Keratinocyte (primary cell): ENCODE data around the gene ZNF24. TPM values are rescaled to one million over a fixed set of nuclear protein-coding genes. Genes with fewer than 3 reads are reported as not detected.
A peak's percentile ranks its signal among the peaks of the same experiment; 100 is the strongest.

Experiments used
- DNase-seq: peaks from one replicate; pipeline ENCODE4 v3.0.0-alpha.2; 2011; ENCODE audit warnings: low read depth, missing footprints, low spot score
- FAIRE-seq: peaks from 2 replicates; lab custom pipeline; 2011; peaks lifted over from hg19 to GRCh38; lab: Jason Lieb, UNC
- H2AFZ ChIP-seq: 2 replicates; pipeline ENCODE4 v1.6.0; 2012; ENCODE audit warnings: low read length, control low read depth, inconsistent platforms; ENCODE audit not compliant: control insufficient read depth
- H3K27ac ChIP-seq: 2 replicates; pipeline ENCODE4 v1.5.1; 2011; ENCODE audit warnings: low read length; ENCODE audit not compliant: control insufficient read depth, insufficient read depth
- H3K27me3 ChIP-seq: 3 replicates; pipeline ENCODE4 v1.6.0; 2011; ENCODE audit warnings: low read length; ENCODE audit not compliant: control insufficient read depth, insufficient read depth; ENCODE audit errors: extremely low read depth
- H3K36me3 ChIP-seq, 2 experiments: 2 replicates in 1 of 2; 3 replicates in 1 of 2; pipeline ENCODE4 v1.5.1; 2011; ENCODE audit warnings: low read length in 2 of 2, mild to moderate bottlenecking in 1 of 2; ENCODE audit not compliant: control insufficient read depth in 2 of 2, insufficient read depth in 2 of 2; ENCODE audit errors: extremely low read depth in 1 of 2
- H3K4me1 ChIP-seq: 3 replicates; pipeline ENCODE4 v1.5.1; 2011; ENCODE audit warnings: low read length; ENCODE audit not compliant: control insufficient read depth, insufficient read depth; ENCODE audit errors: extremely low read depth
- H3K4me2 ChIP-seq: 3 replicates; pipeline ENCODE4 v1.6.0; 2011; ENCODE audit warnings: low read depth, low read length; ENCODE audit not compliant: control insufficient read depth, insufficient read depth; ENCODE audit errors: extremely low read depth
- H3K4me3 ChIP-seq, 3 experiments: fragments of 200-600 bp in 1 of 3; sonication (generic) in 1 of 3; 2 replicates in 2 of 3; 3 replicates in 1 of 3; pipeline ENCODE4 v1.5.1; 2011 to 2016; ENCODE audit warnings: low read length in 3 of 3, mild to moderate bottlenecking in 3 of 3, control low read depth in 2 of 3, inconsistent platforms in 1 of 3, low read depth in 1 of 3, mixed read lengths in 1 of 3, mixed run types in 1 of 3, moderate library complexity in 1 of 3; ENCODE audit not compliant: control insufficient read depth in 2 of 3, insufficient read depth in 2 of 3; ENCODE audit errors: extremely low read depth in 1 of 3
- H3K79me2 ChIP-seq: 2 replicates; pipeline ENCODE4 v1.6.0; 2012; ENCODE audit warnings: low read length; ENCODE audit not compliant: control insufficient read depth, insufficient read depth
- H3K9ac ChIP-seq: 3 replicates; pipeline ENCODE4 v1.6.0; 2011; ENCODE audit warnings: low read length; ENCODE audit not compliant: control insufficient read depth, insufficient read depth; ENCODE audit errors: extremely low read depth
- H3K9me1 ChIP-seq: 3 replicates; pipeline ENCODE4 v1.6.0; 2011; ENCODE audit warnings: low read length; ENCODE audit not compliant: control insufficient read depth, insufficient read depth; ENCODE audit errors: extremely low read depth
- H3K9me3 ChIP-seq: 2 replicates; pipeline ENCODE4 v1.5.1; 2012; ENCODE audit warnings: low read depth, low read length; ENCODE audit not compliant: control insufficient read depth
- H4K20me1 ChIP-seq: 3 replicates; pipeline ENCODE4 v1.6.0; 2011; ENCODE audit warnings: low read length; ENCODE audit not compliant: control insufficient read depth, insufficient read depth; ENCODE audit errors: extremely low read depth
- EZH2 ChIP-seq: IDR thresholded peaks from one replicate; pipeline ENCODE4 v1.6.1; 2012; ENCODE audit warnings: inconsistent platforms, mild to moderate bottlenecking, low read length, moderate library complexity
- dilution Hi-C: fragments of 300-500 bp; cut with MboI; formaldehyde crosslinking; loops from one replicate; pipeline ENCODE4 v1.7.0; 2020; ENCODE audit warnings: low sequenced_read_pairs; ENCODE audit not compliant: extremely low pct_ligation_motif_present
- polyA plus RNA-seq, 5 experiments: library from polyadenylated mRNA; depleted of rRNA in 3 of 5; stranded (reverse) in 3 of 5; stranded (forward) in 1 of 5; unstranded in 1 of 5; fragments of >200 nt; gene quantifications; 1 replicate in 1 of 5; 2 replicates in 3 of 5; 3 replicates in 1 of 5; pipeline versions ENCODE4 v1.2.1 to v1.2.3, GENCODE V29; 2011 to 2012; ENCODE audit warnings: missing spikeins in 2 of 5, low read depth in 1 of 5, low replicate concordance in 1 of 5
- TF ChIP-seq, protein P1 (sequence below), 3 experiments: IDR thresholded peaks in 1 of 3; conservative IDR thresholded peaks in 1 of 3; optimal IDR thresholded peaks in 1 of 3; 2 replicates in 2 of 3; 3 replicates in 1 of 3; pipeline versions ENCODE3 to v1.5.1; 2011; ENCODE audit warnings: low read length in 3 of 3, mild to moderate bottlenecking in 3 of 3, moderate library complexity in 2 of 3, control low read depth in 1 of 3, inconsistent platforms in 1 of 3; ENCODE audit not compliant: insufficient read depth in 2 of 3; ENCODE audit errors: extremely low read depth in 1 of 3

Gene ZNF24
- polyA plus RNA-seq, 1 donor (not counting 4 experiments of a cell fraction or from before 2014, with no cell fraction given): 20.3 TPM

DNA sequence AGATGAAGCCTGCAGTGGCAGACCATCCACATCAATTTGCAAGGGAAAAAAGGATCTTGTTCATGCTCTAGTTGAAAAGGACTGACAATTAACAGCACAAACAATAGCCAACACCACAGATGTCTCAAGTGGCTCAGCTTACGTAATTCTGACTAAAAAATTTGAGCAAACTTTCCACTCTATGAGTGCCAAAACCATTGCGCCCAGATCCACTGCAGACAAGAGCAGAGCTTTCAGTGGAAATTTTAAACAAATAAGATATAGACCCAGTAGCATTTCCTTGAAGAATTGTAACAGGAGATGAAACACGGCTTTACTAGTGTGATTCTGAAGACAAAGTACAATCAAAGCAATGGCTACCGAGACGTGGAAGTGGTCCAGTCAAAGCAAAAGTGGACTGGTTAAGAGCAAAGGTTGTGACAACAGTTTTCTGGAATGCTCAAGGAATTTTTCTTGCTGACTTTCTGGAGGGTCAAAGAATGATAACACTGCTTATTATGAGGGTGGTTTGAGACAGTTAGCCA, 44.9 kb upstream of the ZNF24 start:
- dilution Hi-C loops: no loop called here
- H3K9me3 ChIP-seq: no peaks in the 10 kb centered on the region
- no peak for TF ChIP-seq EZH2
- TF ChIP-seq, protein P1, sequence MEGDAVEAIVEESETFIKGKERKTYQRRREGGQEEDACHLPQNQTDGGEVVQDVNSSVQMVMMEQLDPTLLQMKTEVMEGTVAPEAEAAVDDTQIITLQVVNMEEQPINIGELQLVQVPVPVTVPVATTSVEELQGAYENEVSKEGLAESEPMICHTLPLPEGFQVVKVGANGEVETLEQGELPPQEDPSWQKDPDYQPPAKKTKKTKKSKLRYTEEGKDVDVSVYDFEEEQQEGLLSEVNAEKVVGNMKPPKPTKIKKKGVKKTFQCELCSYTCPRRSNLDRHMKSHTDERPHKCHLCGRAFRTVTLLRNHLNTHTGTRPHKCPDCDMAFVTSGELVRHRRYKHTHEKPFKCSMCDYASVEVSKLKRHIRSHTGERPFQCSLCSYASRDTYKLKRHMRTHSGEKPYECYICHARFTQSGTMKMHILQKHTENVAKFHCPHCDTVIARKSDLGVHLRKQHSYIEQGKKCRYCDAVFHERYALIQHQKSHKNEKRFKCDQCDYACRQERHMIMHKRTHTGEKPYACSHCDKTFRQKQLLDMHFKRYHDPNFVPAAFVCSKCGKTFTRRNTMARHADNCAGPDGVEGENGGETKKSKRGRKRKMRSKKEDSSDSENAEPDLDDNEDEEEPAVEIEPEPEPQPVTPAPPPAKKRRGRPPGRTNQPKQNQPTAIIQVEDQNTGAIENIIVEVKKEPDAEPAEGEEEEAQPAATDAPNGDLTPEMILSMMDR (optimal IDR thresholded peaks at IDR 0.05 in 1 of 3, IDR thresholded peaks at IDR 0.05 in 1 of 3, conservative IDR thresholded peaks at IDR 0.05 in 1 of 3; ENCODE audit: extremely low read depth in 1 of 3, insufficient read depth in 2 of 3, low read length in 3 of 3): no peak
- H3K79me2 ChIP-seq: no peaks in the 10 kb centered on the region
- H3K36me3 ChIP-seq: no peaks in the 10 kb centered on the region
- H3K4me1 ChIP-seq: no peaks in the 10 kb centered on the region
- H2AFZ ChIP-seq: no peak overlapping the region
- no peak overlapping the region for H3K4me2 ChIP-seq
- H3K4me3 ChIP-seq: no peak overlapping the region
- FAIRE-seq: no peak
- DNase-seq: no peak
- H3K27me3 ChIP-seq: no peaks in the 10 kb centered on the region
- no peaks in the 10 kb centered on the region for H3K9me1 ChIP-seq
- no peaks in the 10 kb centered on the region for H4K20me1 ChIP-seq
- H3K9ac ChIP-seq: no peak overlapping the region
- no peak overlapping the region for H3K27ac ChIP-seq

DNA sequence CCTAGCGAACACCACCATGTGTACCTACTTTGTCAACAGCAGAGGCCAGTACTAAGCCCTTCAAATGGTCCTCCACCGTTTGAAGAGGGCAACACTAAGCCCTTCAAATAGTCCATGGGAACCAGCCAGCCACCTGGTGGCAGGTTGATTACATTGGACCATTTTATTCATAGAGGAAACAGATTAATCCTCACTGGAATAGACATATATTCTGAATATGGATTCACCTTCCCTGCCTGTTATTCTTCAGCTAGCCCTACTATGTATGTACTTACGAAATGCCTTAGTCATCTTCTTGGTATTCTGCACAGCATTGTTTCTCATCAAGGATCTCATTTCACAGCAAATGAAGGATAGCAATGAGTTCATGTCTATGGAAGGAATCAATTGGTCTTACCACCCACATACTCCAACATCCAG, 42.9 kb upstream of the ZNF24 start:
- Histone ChIP-seq H3K9me3 (no peaks in the 10 kb centered on the region), H3K4me1 (no peaks in the 10 kb centered on the region), H3K9ac (no peak overlapping the region), H3K27me3 (no peaks in the 10 kb centered on the region), H3K4me3 (no peak overlapping the region), H3K79me2 (no peaks in the 10 kb centered on the region), H3K4me2 (no peak overlapping the region), H3K9me1 (no peaks in the 10 kb centered on the region), H3K27ac (no peak overlapping the region), H2AFZ (no peak overlapping the region), H4K20me1 (no peaks in the 10 kb centered on the region), H3K36me3 (no peaks in the 10 kb centered on the region)
- TF ChIP-seq, protein P1 (optimal IDR thresholded peaks at IDR 0.05 in 1 of 3, IDR thresholded peaks at IDR 0.05 in 1 of 3, conservative IDR thresholded peaks at IDR 0.05 in 1 of 3; ENCODE audit: extremely low read depth in 1 of 3, insufficient read depth in 2 of 3, low read length in 3 of 3): peak in 2 of 3 experiments; percentile 33 to 36
- TF ChIP-seq EZH2: no peak
- dilution Hi-C loops: no loop called here
- DNase-seq (no peak), FAIRE-seq (no peak)
